Measurements from ENCODE around the gene FAT1. TPM values are rescaled to one million over a fixed set of nuclear protein-coding genes. Genes with fewer than 3 reads are reported as not detected.
A peak's percentile ranks its signal among the peaks of the same experiment; 100 is the strongest.

The FAT1 gene
- total and polyA plus RNA-seq, 12 donors = 20.4 to 131 (median 75.5) TPM

- Histone ChIP-seq H3K27ac (peak overlapping the region in 8 of 10 donors; percentile 1 to 75 (median 59)), H3K9me3 (no peaks in the 10 kb centered on the region), H3K4me3 (no peak overlapping the region), H3K27me3 (no peaks in the 10 kb centered on the region), H3K4me1 (peaks cover 2 to 53% (median 21%) of the 10 kb centered on the region in 9 donors), H3K36me3 (no peaks in the 10 kb centered on the region)
- WGBS, 2 donors = 90 to 94% methylated on average over 3 of the region's 3 CpGs
- no peak for TF ChIP-seq CTCF (IDR thresholded peaks at IDR 0.05)
- DNase-seq = no peak
- ATAC-seq = no peak
- intact Hi-C loops (cut with DNase I) = no loop called here
Observed at GRCh38 chr4:186693894-186694293, 29.8 kb downstream of the FAT1 start.

- 48 to 50% methylated on average over 17 of the region's 17 CpGs for WGBS, 2 donors
- H3K36me3 ChIP-seq = no peaks in the 10 kb centered on the region
- H3K27ac ChIP-seq = peak overlapping the region in 8 of 10 donors; percentile 9 to 75 (median 59)
- DNase-seq = peak; percentile 46 to 62
- no peaks in the 10 kb centered on the region for H3K9me3 ChIP-seq
- no peaks in the 10 kb centered on the region for H3K27me3 ChIP-seq
- H3K4me3 ChIP-seq = no peak overlapping the region
- peaks cover 2 to 58% (median 27%) of the 10 kb centered on the region in 9 donors for H3K4me1 ChIP-seq
- ATAC-seq = peak; percentile 48 to 90 (median 78)
- intact Hi-C loops (cut with DNase I) = no loop called here
- TF ChIP-seq CTCF (IDR thresholded peaks at IDR 0.05) = no peak
Observed at GRCh38 chr4:186693159-186693815, 30.4 kb downstream of the FAT1 start.

GRCh38 chr4:186691396-186691795 lies 32.3 kb downstream of the FAT1 start:
- WGBS, 2 donors = 90 to 94% methylated on average over 5 of the region's 5 CpGs
- no peaks in the 10 kb centered on the region for H3K36me3 ChIP-seq
- DNase-seq (no peak), ATAC-seq (no peak)
- H3K27ac ChIP-seq = no peak overlapping the region
- no peaks in the 10 kb centered on the region for H3K9me3 ChIP-seq
- TF ChIP-seq CTCF (IDR thresholded peaks at IDR 0.05) = no peak
- H3K4me3 ChIP-seq = no peak overlapping the region
- no peaks in the 10 kb centered on the region for H3K27me3 ChIP-seq
- intact Hi-C loops (cut with DNase I) = no loop called here
- peaks cover 2 to 65% (median 46%) of the 10 kb centered on the region in 9 donors for H3K4me1 ChIP-seq

- Histone ChIP-seq H3K36me3 (no peaks in the 10 kb centered on the region), H3K4me3 (no peak overlapping the region), H3K9me3 (no peaks in the 10 kb centered on the region), H3K27ac (peak overlapping the region in 4 of 10 donors; percentile 0 to 15 (median 11)), H3K27me3 (no peaks in the 10 kb centered on the region), H3K4me1 (peaks cover 0 to 66% (median 45%) of the 10 kb centered on the region in 9 donors)
- WGBS, 2 donors = 51 to 64% methylated on average over 7 of the region's 7 CpGs
- TF ChIP-seq CTCF (IDR thresholded peaks at IDR 0.05) = no peak
- DNase-seq (no peak), ATAC-seq (peak in 2 of 8 donors; percentile 16 to 32)
- intact Hi-C loops (cut with DNase I) = no loop called here
Observed at GRCh38 chr4:186689476-186689875, 34.2 kb downstream of the FAT1 start.
